Smooth muscle cell of bladder (primary cell): ENCODE measurements around the gene SSB. TPM values are rescaled to one million over a fixed set of nuclear protein-coding genes. Genes with fewer than 3 reads are reported as not detected.

Experiments
- total RNA-seq: library from RNA; depleted of rRNA; stranded (reverse); fragments of >200 nt; gene quantifications from 2 replicates; pipeline ENCODE4 v1.2.3, GENCODE V29; 2014

Gene SSB
- 74.7 and 86.8 TPM in 2 replicates for total RNA-seq

GRCh38 chr2:169798718-169799592 lies at the start of gene SSB:
Gene SSB (plus strand): TSS chr2:169798871. CDS start chr2:169800961, 2,090 bp downstream.

DNA sequence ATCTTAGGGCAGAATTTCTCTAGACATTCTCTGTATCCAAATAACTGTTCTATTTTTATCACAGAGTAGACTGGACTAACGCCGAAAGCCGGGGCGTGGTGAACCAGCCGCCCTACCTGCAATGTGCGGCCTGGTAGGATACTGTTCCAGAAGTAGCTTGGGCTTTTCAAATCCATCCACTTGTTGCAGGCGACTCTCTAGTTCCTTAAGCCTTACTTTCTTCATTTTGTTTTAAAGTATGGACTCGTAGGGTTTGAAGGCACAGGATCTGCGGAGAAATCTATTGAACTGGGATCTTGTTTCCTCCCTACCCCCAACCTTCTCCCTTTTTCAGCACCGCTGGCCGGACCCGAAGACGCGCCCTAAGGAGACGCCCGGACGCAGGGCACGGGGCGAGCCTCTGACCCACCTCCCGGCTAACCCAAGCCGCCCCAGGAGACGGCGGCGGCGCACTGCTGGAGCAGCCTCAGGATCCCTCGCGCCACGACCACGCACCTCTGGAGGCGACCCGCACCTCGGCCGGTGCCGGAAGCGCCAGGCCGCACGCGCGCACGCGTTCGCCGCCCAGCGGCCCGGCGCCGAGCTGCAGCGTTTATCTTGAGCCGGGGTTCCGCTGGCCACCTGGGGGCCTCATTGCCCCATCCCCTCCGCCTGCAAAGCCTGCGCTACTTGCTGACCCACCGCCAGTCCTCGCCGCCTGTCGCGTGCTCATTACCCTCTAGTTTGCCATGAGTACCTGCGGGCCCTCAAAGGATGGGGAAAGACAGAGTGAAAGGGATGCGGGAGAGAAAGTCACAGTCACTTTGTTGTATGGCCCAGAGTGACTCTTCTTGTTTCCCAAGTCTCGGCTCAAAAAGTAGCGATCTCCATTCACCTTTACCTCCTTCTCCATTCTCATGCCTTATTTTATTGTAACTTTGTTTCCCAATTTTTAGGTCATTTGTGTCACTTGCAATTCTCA lies 26.0 kb downstream of the SSB start, which contains the start of gene METTL5:
Gene METTL5 (minus strand): TSS at position 533 of the 961 bp plus-strand sequence. CDS start 308 bp downstream, at position 225.

GRCh38 chr2:169827272-169828140 lies 28.8 kb downstream of the SSB start, which contains the start of gene UBR3:
Gene UBR3 (plus strand): TSS chr2:169827454. CDS start chr2:169827508, 54 bp downstream.

Other genes starting within 250 kb of the SSB start
- gene FASTKD1, start 225.0 kb upstream of the SSB start, total RNA-seq = 12.9 and 18.1 TPM in 2 replicates
- 19.6 and 22.9 TPM in 2 replicates for gene PPIG, start 214.5 kb upstream of the SSB start, total RNA-seq
- gene CFAP210, start 104.5 kb upstream of the SSB start, total RNA-seq = under 0.01 TPM in 1 of 2 replicates, not detected in the other
- gene PHOSPHO2, start 104.4 kb upstream of the SSB start, total RNA-seq = 1.9 and 2.4 TPM in 2 replicates
- 4.2 and 4.8 TPM in 2 replicates for gene KLHL23, start 65.0 kb upstream of the SSB start, total RNA-seq
- 33.8 and 36.2 TPM in 2 replicates for gene METTL5, start 26.0 kb downstream of the SSB start, total RNA-seq
- gene UBR3, start 28.6 kb downstream of the SSB start, total RNA-seq = 30.7 and 32.9 TPM in 2 replicates